Eye (tissue), 1 donor: ENCODE data around the gene ADAM33.

Experiments used
- DNase-seq: peaks from one replicate; pipeline ENCODE4 v3.0.0-alpha.2; 2015

ADAM33 gene

GRCh38 chr20:3681931-3682781, at the start of gene ADAM33:
ADAM33 (minus strand) TSS chr20:3682010; CDS start chr20:3682004, 6 bp downstream.
- peak; percentile 58 for DNase-seq

- DNase-seq = peak; percentile 82
Observed at GRCh38 chr20:3730803-3731672, 49.2 kb upstream of the ADAM33 start.

GRCh38 chr20:3729811-3730540, 48.2 kb upstream of the ADAM33 start:
- DNase-seq = no peak

GRCh38 chr20:3729378-3729777, 47.6 kb upstream of the ADAM33 start:
- DNase-seq = no peak

- DNase-seq = no peak
Observed at GRCh38 chr20:3728876-3729275, 47.1 kb upstream of the ADAM33 start.

- no peak for DNase-seq
Observed at GRCh38 chr20:3728354-3728753, 46.5 kb upstream of the ADAM33 start.

GRCh38 chr20:3727401-3728021, 45.7 kb upstream of the ADAM33 start:
- DNase-seq = no peak

- DNase-seq = no peak
Observed at GRCh38 chr20:3724356-3724755, 42.5 kb upstream of the ADAM33 start.

- DNase-seq = no peak
Observed at GRCh38 chr20:3723284-3723683, 41.5 kb upstream of the ADAM33 start.

- no peak for DNase-seq
Observed at GRCh38 chr20:3721912-3722311, 40.1 kb upstream of the ADAM33 start.

- no peak for DNase-seq
Observed at GRCh38 chr20:3720626-3721025, 38.8 kb upstream of the ADAM33 start.

GRCh38 chr20:3720068-3720467, 38.3 kb upstream of the ADAM33 start:
- no peak for DNase-seq

GRCh38 chr20:3719046-3719445, 37.2 kb upstream of the ADAM33 start:
- no peak for DNase-seq

- peak; percentile 75 for DNase-seq
Observed at GRCh38 chr20:3716195-3716834, 34.5 kb upstream of the ADAM33 start.

- no peak for DNase-seq
Observed at GRCh38 chr20:3714092-3714491, 32.3 kb upstream of the ADAM33 start.

GRCh38 chr20:3712279-3712873, 30.6 kb upstream of the ADAM33 start, which contains the start of gene SIGLEC1:
SIGLEC1 (minus strand) TSS chr20:3712600; CDS start chr20:3707128, 5,472 bp downstream.
- DNase-seq = no peak

- DNase-seq = no peak
Observed at GRCh38 chr20:3711484-3711941, 29.7 kb upstream of the ADAM33 start.

GRCh38 chr20:3710703-3711483, 29.1 kb upstream of the ADAM33 start:
- peak; percentile 92 for DNase-seq

GRCh38 chr20:3710011-3710466, 28.2 kb upstream of the ADAM33 start:
- no peak for DNase-seq

- no peak for DNase-seq
Observed at GRCh38 chr20:3707508-3707899, 25.7 kb upstream of the ADAM33 start.
